K562 (cell line): Measurements from ENCODE around the gene ZDHHC14. TPM values are rescaled to one million over a fixed set of nuclear protein-coding genes. Genes with fewer than 3 reads are reported as not detected.
A peak's percentile ranks its signal among the peaks of the same experiment; 100 is the strongest.

Source experiments
- ATAC-seq: fragments of 200-7000 bp; cut with Tn5 transposase; 3 replicates; pipeline ENCODE4 v1.9.1; 2020; ENCODE audit warnings: moderate library complexity
- BruUV-seq: library from RNA; stranded (reverse); fragments of 400-500 nt; replicated peaks from 2 replicates; lab custom pipeline; 2021; lab: Mats Ljungman, UMichigan
- CTCF ChIA-PET: fragments of 300-600 bp; formaldehyde crosslinking; extraction: SDS; loops from one replicate; lab custom pipeline; 2021; ENCODE audit warnings: low intra/inter-chr PET ratio; lab: Yijun Ruan, JAX
- POLR2A ChIA-PET: fragments of 300-600, 350-650 bp; sonication (Branson Sonifier 250); formaldehyde crosslinking; extraction: SDS; loops from one replicate; lab custom pipeline; 2021; ENCODE audit warnings: antibody characterized with exemption, inconsistent platforms; lab: Yijun Ruan, JAX
- DNase-seq, 4 experiments: peaks; one replicate each; pipeline versions ENCODE4 v3.0.0 to v3.0.0-alpha.2; 2011 to 2018; ENCODE audit warnings: low spot score in 3 of 4, mixed read lengths in 3 of 4; ENCODE audit errors: extremely low read depth in 1 of 4
- FAIRE-seq: peaks from 2 replicates; lab custom pipeline; 2011; peaks lifted over from hg19 to GRCh38; lab: Jason Lieb, UNC
- H2AFZ ChIP-seq: 2 replicates; pipeline ENCODE4 v1.6.0; 2011; ENCODE audit warnings: low read depth, low read length, control low read depth, inconsistent platforms
- H3K27ac ChIP-seq: fragments of 200-600 bp; 3 replicates; pipeline ENCODE4 v1.8.0; 2011; ENCODE audit warnings: low read depth, mild to moderate bottlenecking, control low read depth, inconsistent platforms, low read length, moderate library complexity, mixed read lengths; ENCODE audit errors: extremely low read depth
- H3K27me3 ChIP-seq, 2 experiments: fragments of 300-600 bp in 1 of 2; 2 replicates in 1 of 2; 3 replicates in 1 of 2; pipeline versions ENCODE4 v1.6.0 to v1.8.0; 2011; ENCODE audit warnings: inconsistent platforms in 2 of 2, low read length in 2 of 2, mild to moderate bottlenecking in 1 of 2, mixed read lengths in 1 of 2, moderate library complexity in 1 of 2; ENCODE audit not compliant: control insufficient read depth in 2 of 2, insufficient read depth in 2 of 2
- H3K36me3 ChIP-seq: fragments of 300-600 bp; 3 replicates; pipeline ENCODE4 v1.8.0; 2011; ENCODE audit warnings: mild to moderate bottlenecking, low read length, inconsistent platforms; ENCODE audit not compliant: control insufficient read depth, insufficient read depth
- H3K4me1 ChIP-seq, 2 experiments: fragments of 200-600 bp in 1 of 2; replicated peaks in 1 of 2; 2 replicates in 1 of 2; 3 replicates in 1 of 2; pipeline versions ENCODE4 v1.5.1 to v1.8.0; 2011; ENCODE audit warnings: inconsistent platforms in 2 of 2, low read length in 2 of 2, mild to moderate bottlenecking in 1 of 2, mixed read lengths in 1 of 2, moderate library complexity in 1 of 2; ENCODE audit not compliant: control insufficient read depth in 2 of 2, insufficient read depth in 2 of 2
- H3K4me2 ChIP-seq: 2 replicates; pipeline ENCODE4 v1.6.1; 2011; ENCODE audit warnings: low read length, control low read depth, inconsistent platforms, mixed read lengths; ENCODE audit not compliant: insufficient read depth
- H3K4me3 ChIP-seq: fragments of 200-600 bp; sonication (generic), shearing (Covaris generic); 2 replicates; pipeline ENCODE4 v1.5.1; 2016; ENCODE audit warnings: control low read depth, inconsistent platforms
- H3K79me2 ChIP-seq: fragments of 200-600 bp; 3 replicates; pipeline ENCODE4 v1.8.0; 2011; ENCODE audit warnings: low read length, inconsistent platforms; ENCODE audit not compliant: control insufficient read depth, insufficient read depth
- H3K9ac ChIP-seq, 2 experiments: 2 replicates each; pipeline versions ENCODE4 v1.6.0 to v1.6.1; 2011; ENCODE audit warnings: low read depth in 2 of 2, low read length in 2 of 2, control low read depth in 1 of 2, inconsistent platforms in 1 of 2, mild to moderate bottlenecking in 1 of 2, mixed read lengths in 1 of 2; ENCODE audit not compliant: insufficient read depth in 1 of 2
- H3K9me1 ChIP-seq: one replicate; pipeline ENCODE4 v1.6.0; 2011; ENCODE audit warnings: inconsistent platforms, mild to moderate bottlenecking, low read length, moderate library complexity; ENCODE audit not compliant: control insufficient read depth, insufficient read depth
- H3K9me3 ChIP-seq: replicated peaks from 2 replicates; pipeline ENCODE4 v1.5.1; 2011; ENCODE audit warnings: low read depth, low read length, inconsistent platforms; ENCODE audit not compliant: control insufficient read depth, insufficient read depth
- H4K20me1 ChIP-seq: replicated peaks from 2 replicates; pipeline ENCODE4 v1.6.1; 2011; ENCODE audit warnings: low read length, inconsistent platforms, mixed read lengths; ENCODE audit not compliant: control insufficient read depth, insufficient read depth
- EGR1 ChIP-seq: fragments of 450-650 bp; conservative IDR thresholded peaks from 2 replicates; pipeline ENCODE4 v1.6.1; 2017; ENCODE audit warnings: mild to moderate bottlenecking
- JUNB ChIP-seq: fragments of 450-650 bp; formaldehyde crosslinking; conservative IDR thresholded peaks from 2 replicates; pipeline ENCODE4 v1.4.0; 2020; ENCODE audit warnings: mild to moderate bottlenecking
- MAZ ChIP-seq, 2 experiments: fragments of 450-650 bp in 1 of 2; sonication (generic) in 1 of 2; formaldehyde crosslinking; IDR thresholded peaks in 1 of 2; conservative IDR thresholded peaks in 1 of 2; 2 replicates each; pipeline versions ENCODE4 v1.4.0 to v1.5.0; 2020; ENCODE audit warnings: mild to moderate bottlenecking in 1 of 2, missing genetic modification reagents in 1 of 2
- NUFIP1 ChIP-seq: fragments of 450-650 bp; IDR thresholded peaks from 2 replicates; pipeline ENCODE4 v1.6.1; 2018; ENCODE audit not compliant: partially characterized antibody
- PHF8 ChIP-seq: fragments of 200-600 bp; sonication (generic); IDR thresholded peaks from 2 replicates; pipeline ENCODE4 v1.6.1; 2012; ENCODE audit warnings: mixed run types, mild to moderate bottlenecking, inconsistent platforms, low read length, moderate library complexity, borderline replicate concordance
- RBM17 ChIP-seq: fragments of 200-400 bp; formaldehyde crosslinking; IDR thresholded peaks from 2 replicates; pipeline ENCODE4 v1.6.1; 2017; ENCODE audit warnings: low read depth, mild to moderate bottlenecking, low read length, borderline replicate concordance
- RFX1 ChIP-seq: fragments of 450-650 bp; IDR thresholded peaks from 2 replicates; pipeline ENCODE4 v1.6.1; 2016; ENCODE audit warnings: mild to moderate bottlenecking, moderate library complexity
- SMARCA5 ChIP-seq: fragments of 450-650 bp; IDR thresholded peaks from 2 replicates; pipeline ENCODE4 v1.6.1; 2016
- SNRNP70 ChIP-seq: fragments of 200-400 bp; formaldehyde crosslinking; optimal IDR thresholded peaks from 2 replicates; pipeline ENCODE3; 2017; ENCODE audit warnings: low read depth, low read length
- TAF9B ChIP-seq: fragments of 450-650 bp; IDR thresholded peaks from 2 replicates; pipeline ENCODE4 v1.6.1; 2018; ENCODE audit warnings: mild to moderate bottlenecking; ENCODE audit not compliant: partially characterized antibody
- TBL1XR1 ChIP-seq, 2 experiments: IDR thresholded peaks; 2 replicates each; pipeline ENCODE4 v1.6.1; 2012; ENCODE audit warnings: improper control_type of control experiment in 2 of 2, low read length in 2 of 2, mild to moderate bottlenecking in 1 of 2
- TEAD1 ChIP-seq, 2 experiments: fragments of 450-650 bp in 1 of 2; sonication (generic) in 1 of 2; formaldehyde crosslinking; IDR thresholded peaks; 2 replicates each; pipeline versions ENCODE4 v1.4.0 to v1.8.0; 2020 to 2022; ENCODE audit warnings: mild to moderate bottlenecking in 2 of 2, missing genetic modification reagents in 1 of 2
- ZNF436 ChIP-seq: fragments of 250-450, 450-650 bp; sonication (Bioruptor Pico); formaldehyde crosslinking; IDR thresholded peaks from 2 replicates; pipeline ENCODE4 v1.7.0; 2020; ENCODE audit warnings: mild to moderate bottlenecking
- ZNF586 ChIP-seq: fragments of 450-650 bp; formaldehyde crosslinking; conservative IDR thresholded peaks from 2 replicates; pipeline ENCODE4 v1.4.0; 2020; ENCODE audit warnings: mild to moderate bottlenecking, moderate library complexity
- ZNF707 ChIP-seq: fragments of 250-450 bp; sonication (Bioruptor Pico); conservative IDR thresholded peaks from 2 replicates; pipeline ENCODE4 v1.8.0; 2022; ENCODE audit warnings: inconsistent platforms, mild to moderate bottlenecking, moderate library complexity
- WGBS: fragments of 100-300 bp; shearing (Covaris generic); methylation state at CpG from one replicate; pipeline ENCODE4 v1.1.6; 2016; ENCODE audit warnings: low coverage, mixed read lengths; ENCODE audit not compliant: insufficient coverage; ENCODE audit errors: missing lambda C conversion rate; 5-methylcytosine and 5-hydroxymethylcytosine counted together
- in situ Hi-C: fragments of 300-500 bp; cut with MboI; formaldehyde crosslinking; loops from 4 replicates; pipeline ENCODE4 v1.15.0; 2018; ENCODE audit warnings: inconsistent platforms, mixed read lengths
- intact Hi-C: fragments of 100-400 bp; cut with micrococcal nuclease; formaldehyde crosslinking; loops from 2 replicates; pipeline ENCODE4 v1.14.2; 2022
- polyA plus RNA-seq, 8 experiments: library from polyadenylated mRNA; depleted of rRNA in 4 of 8; stranded (reverse) in 5 of 8; unstranded in 3 of 8; fragments of >200 nt; fragmentation: Nextera tagmentation in 2 of 8; fragmentation: Illumina TruSeq in 1 of 8; extraction: Ambion mirVana in 2 of 8; extraction: Trizol in 1 of 8; gene quantifications; 2 replicates each; pipeline versions ENCODE4 v1.2.1 to v1.2.3, GENCODE V29; 2011 to 2014; ENCODE audit warnings: inconsistent platforms in 1 of 8, missing spikeins in 1 of 8
- total RNA-seq, 7 experiments: library from RNA; depleted of rRNA in 6 of 7; stranded (reverse); fragments of >200 nt in 6 of 7; fragmentation: Illumina TruSeq in 2 of 7; extraction: Trizol in 2 of 7; gene quantifications; 2 replicates each; pipeline versions ENCODE4 v1.2.1 to v1.2.3, GENCODE V29; 2011 to 2021; ENCODE audit warnings: low replicate concordance in 1 of 7
- TF ChIP-seq, protein P1 (sequence below): sonication (generic); formaldehyde crosslinking; IDR thresholded peaks from 2 replicates; pipeline ENCODE4 v1.8.1; 2022; ENCODE audit warnings: missing genetic modification reagents

ZDHHC14 gene
- total and polyA plus RNA-seq, 9 of the 15 experiments (the other 6 are each of a cell fraction or from before 2014, with no cell fraction given): 0.92 to 23.1 (median 13.8) TPM

DNA sequence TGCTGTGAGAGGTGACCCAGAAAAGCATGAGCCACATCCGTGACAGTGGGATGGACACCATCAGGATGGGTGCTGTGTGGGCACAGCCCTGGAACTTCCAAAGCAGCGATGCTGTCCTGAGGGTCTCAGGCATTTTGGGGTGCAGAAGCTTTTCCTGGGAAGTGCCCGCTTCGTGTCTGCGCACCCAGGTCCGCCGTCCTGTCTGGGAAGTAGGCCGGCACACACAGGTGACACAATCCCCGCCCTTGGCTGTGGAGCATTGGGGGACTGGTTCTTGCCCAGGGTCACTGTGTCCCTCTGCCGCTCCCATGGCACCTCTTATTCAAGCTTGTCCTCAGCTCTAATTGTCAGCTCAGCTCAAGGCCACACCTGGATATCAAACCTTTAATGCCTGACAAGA is 112.6 kb downstream of the ZDHHC14 start:
- in situ Hi-C loops: no loop called here
- no peak overlapping the region for H3K27ac ChIP-seq
- H3K36me3 ChIP-seq: no peaks in the 10 kb centered on the region
- H2AFZ ChIP-seq: no peak overlapping the region
- H3K4me2 ChIP-seq: no peak overlapping the region
- TF ChIP-seq MAZ (CRISPR knock-in tag; conservative IDR thresholded peaks at IDR 0.05 in 1 of 2, IDR thresholded peaks at IDR 0.05 in 1 of 2): no peak
- TF ChIP-seq PHF8: 0 out of 2 replicates have a peak, but pooled peaks have one; percentile 8
- TF ChIP-seq, all 486 proteins: peak for 1
- CTCF ChIA-PET: no interaction called here
- intact Hi-C loops: no loop called here
- FAIRE-seq (no peak), ATAC-seq (no peak), DNase-seq (no peak)
- WGBS: 95% methylated on average over 10 of the region's 10 CpGs
- H3K27me3 ChIP-seq: no peaks in the 10 kb centered on the region
- no peak overlapping the region for H3K4me3 ChIP-seq
- H3K79me2 ChIP-seq: peaks cover 16% of the 10 kb centered on the region; the same call in 2 of the 3 replicates
- no peaks in the 10 kb centered on the region for H4K20me1 ChIP-seq
- no peaks in the 10 kb centered on the region for H3K9me1 ChIP-seq
- POLR2A ChIA-PET: interaction anchor here (1.2 kb wide), 1 partner anchor 22 kb away, joined by 3 read pairs; no protein-coding TSS in a partner anchor
- H3K9ac ChIP-seq: peak overlapping the region in 1 of 2 experiments; percentile 64; a peak in 2 of 4 replicates
- H3K4me1 ChIP-seq: peaks cover 11 to 19% of the 10 kb centered on the region in 2 experiments; a peak in 4 of 5 replicates
- H3K9me3 ChIP-seq: no peaks in the 10 kb centered on the region
- no TSS peak for BruUV-seq

DNA sequence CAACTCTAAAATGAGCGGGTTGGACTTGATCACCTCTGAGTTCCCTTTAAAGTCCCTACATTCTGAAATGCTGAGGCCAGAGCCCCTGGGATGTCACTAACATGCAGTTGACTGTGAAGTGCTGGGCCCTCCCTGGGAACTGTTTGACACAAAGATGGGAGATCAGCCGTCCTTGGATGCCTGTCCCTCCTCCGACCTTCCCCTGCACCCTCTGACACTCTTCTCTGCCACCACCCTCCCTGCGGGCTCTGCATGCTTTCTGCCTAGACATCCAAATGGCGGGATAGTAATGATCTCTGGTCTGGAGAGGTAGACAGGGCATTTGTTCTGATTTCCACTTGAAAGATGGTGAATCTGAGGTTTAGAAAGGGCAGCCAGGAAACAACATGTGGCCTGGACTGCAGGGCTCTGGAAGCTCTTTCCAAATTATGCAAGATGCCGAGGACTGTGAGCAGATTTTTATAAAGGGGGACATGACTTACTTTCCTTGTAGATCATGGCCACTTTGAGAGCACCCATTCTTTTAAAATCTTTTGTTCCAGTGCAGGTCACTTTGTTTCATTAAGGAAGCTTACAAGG is 113.2 kb downstream of the ZDHHC14 start:
- intact Hi-C loops (no loop called here), in situ Hi-C loops (no loop called here)
- no peaks in the 10 kb centered on the region for H3K36me3 ChIP-seq
- no peak overlapping the region for H3K9ac ChIP-seq
- ChIA-PET CTCF (no interaction called here), POLR2A (interaction anchor here (0.5 to 1.2 kb wide), 3 partner anchors 13 to 21 kb away, joined by 3 read pairs; no protein-coding TSS in a partner anchor)
- no peaks in the 10 kb centered on the region for H3K9me3 ChIP-seq
- WGBS: 75% methylated on average over 6 of the region's 6 CpGs
- ATAC-seq: no peak
- no peak overlapping the region for H3K4me3 ChIP-seq
- no peaks in the 10 kb centered on the region for H3K27me3 ChIP-seq
- H2AFZ ChIP-seq: no peak overlapping the region
- no peak for DNase-seq
- H4K20me1 ChIP-seq: no peaks in the 10 kb centered on the region
- no peak overlapping the region for H3K27ac ChIP-seq
- H3K79me2 ChIP-seq: peaks cover 15% of the 10 kb centered on the region; the same call in 2 of the 3 replicates
- no TSS peak for BruUV-seq
- H3K9me1 ChIP-seq: no peaks in the 10 kb centered on the region
- no peak for FAIRE-seq
- H3K4me2 ChIP-seq: no peak overlapping the region
- peaks cover 7 to 19% of the 10 kb centered on the region in 2 experiments; a peak in 4 of 5 replicates for H3K4me1 ChIP-seq
- TF ChIP-seq RBM17: no peak
- no peak for TF ChIP-seq ZNF436
- TF ChIP-seq EGR1: no peak
- no peak for TF ChIP-seq TAF9B
- TF ChIP-seq ZNF707: no peak
- no peak for TF ChIP-seq SMARCA5
- TF ChIP-seq NUFIP1: no peak
- TF ChIP-seq RFX1: no peak
- no peak for TF ChIP-seq TEAD1 (CRISPR knock-in tag; IDR thresholded peaks at IDR 0.05)
- no peak for TF ChIP-seq SNRNP70
- no peak for TF ChIP-seq TBL1XR1 (IDR thresholded peaks at IDR 0.05; ENCODE audit: low read length in 2 of 2)
- TF ChIP-seq JUNB (CRISPR knock-in tag): no peak
- TF ChIP-seq, protein P1, sequence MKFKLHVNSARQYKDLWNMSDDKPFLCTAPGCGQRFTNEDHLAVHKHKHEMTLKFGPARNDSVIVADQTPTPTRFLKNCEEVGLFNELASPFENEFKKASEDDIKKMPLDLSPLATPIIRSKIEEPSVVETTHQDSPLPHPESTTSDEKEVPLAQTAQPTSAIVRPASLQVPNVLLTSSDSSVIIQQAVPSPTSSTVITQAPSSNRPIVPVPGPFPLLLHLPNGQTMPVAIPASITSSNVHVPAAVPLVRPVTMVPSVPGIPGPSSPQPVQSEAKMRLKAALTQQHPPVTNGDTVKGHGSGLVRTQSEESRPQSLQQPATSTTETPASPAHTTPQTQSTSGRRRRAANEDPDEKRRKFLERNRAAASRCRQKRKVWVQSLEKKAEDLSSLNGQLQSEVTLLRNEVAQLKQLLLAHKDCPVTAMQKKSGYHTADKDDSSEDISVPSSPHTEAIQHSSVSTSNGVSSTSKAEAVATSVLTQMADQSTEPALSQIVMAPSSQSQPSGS (CRISPR knock-in tag): no peak
- TF ChIP-seq ZNF586 (CRISPR knock-in tag): no peak
